Measurements from ENCODE around the gene MACROD2.
"Not testable (repeated sequence)": the region's sequence is repeated elsewhere in the genome, so short reads cannot be mapped to it uniquely, and the experiment has no call there.

Gene MACROD2

DNA sequence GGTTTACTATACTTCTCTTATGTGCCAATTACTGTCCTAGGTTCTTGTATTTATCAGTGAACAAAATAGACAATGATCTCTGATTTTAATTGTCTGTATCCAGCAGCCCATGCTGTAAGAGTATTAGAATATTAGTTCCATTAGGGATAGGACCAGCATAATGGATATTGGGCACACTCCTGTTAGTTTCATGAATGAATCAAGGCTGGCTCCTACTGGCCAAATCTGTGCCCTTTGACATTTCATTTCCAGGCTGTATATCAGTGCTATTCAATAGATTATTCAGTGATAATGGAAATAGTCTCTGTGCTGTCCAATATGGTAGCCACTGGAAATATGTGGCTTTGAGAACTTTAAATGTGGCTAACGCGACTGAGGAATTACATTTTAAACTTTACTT is 1350.0 kb downstream of the MACROD2 start:
- DNase-seq (ENCODE audit: low read depth in 2 of 2): no peak

- no peak for DNase-seq (ENCODE audit: low read depth in 2 of 2)
These were observed 1351.5 kb downstream of the MACROD2 start for GRCh38 chr20:15346657-15347280.

- no peak for DNase-seq (ENCODE audit: low read depth in 2 of 2)
These were observed 1363.7 kb downstream of the MACROD2 start for GRCh38 chr20:15359056-15359455.

GRCh38 chr20:15362849-15363248 is 1367.5 kb downstream of the MACROD2 start:
- DNase-seq (ENCODE audit: low read depth in 2 of 2): no peak

- DNase-seq (ENCODE audit: low read depth in 2 of 2): no peak
These were observed 1369.5 kb downstream of the MACROD2 start for GRCh38 chr20:15364781-15365180.

- DNase-seq (ENCODE audit: low read depth in 2 of 2): no peak
These were observed 1375.1 kb downstream of the MACROD2 start for GRCh38 chr20:15370370-15370769.

GRCh38 chr20:15374682-15375081 is 1379.4 kb downstream of the MACROD2 start:
- no peak for DNase-seq (ENCODE audit: low read depth in 2 of 2)

- no peak for DNase-seq (ENCODE audit: low read depth in 2 of 2)
These were observed 1380.5 kb downstream of the MACROD2 start for GRCh38 chr20:15375836-15376235.

DNA sequence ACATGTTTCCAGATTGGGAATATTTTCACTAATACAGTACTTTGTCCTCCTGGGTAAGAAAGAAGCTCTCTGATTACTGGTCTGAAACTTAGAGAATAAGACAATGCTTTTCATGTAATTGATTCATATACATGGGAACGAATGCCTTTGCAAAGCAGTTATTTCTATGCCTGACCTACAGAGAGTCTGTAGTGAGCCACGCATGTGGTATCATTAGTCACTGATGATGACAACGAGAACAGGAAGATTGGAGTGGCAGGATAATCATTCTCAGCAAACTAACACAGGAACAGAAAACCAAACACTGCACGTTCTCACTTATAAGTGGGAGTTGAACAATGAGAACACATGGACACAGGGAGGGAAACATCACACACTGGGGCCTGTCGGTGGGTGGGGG is 1382.3 kb downstream of the MACROD2 start:
- DNase-seq (ENCODE audit: low read depth in 2 of 2): not testable (repeated sequence)

GRCh38 chr20:15378151-15378550 is 1382.8 kb downstream of the MACROD2 start:
- DNase-seq (ENCODE audit: low read depth in 2 of 2): no peak

DNA sequence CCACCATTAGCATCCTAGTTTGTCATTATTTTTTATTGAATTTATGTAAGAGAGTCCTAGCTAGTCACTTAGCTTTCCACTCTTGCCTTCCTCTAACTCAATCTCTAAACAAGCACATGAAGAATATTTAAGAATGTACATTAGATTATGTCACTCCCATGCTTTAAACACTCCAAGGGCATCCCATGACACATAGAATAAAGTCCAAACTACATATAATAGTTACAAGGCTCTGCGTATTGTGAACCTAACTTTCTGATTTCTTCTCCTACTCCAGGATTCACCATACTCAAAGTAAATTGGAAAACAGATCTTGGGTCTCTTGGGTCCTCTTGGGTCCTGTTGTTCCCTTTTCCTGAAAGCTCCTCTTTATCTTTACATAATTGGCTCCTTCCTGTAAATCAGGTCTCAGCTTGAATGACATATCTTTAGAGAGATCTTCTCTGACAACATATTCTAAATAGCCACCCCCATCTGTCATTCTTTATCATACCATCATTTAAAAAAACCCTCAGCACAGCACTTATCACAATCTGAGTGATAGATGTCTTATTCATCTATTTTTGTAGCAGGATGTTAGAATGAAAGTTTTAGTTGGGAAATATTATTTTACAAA is 1384.5 kb downstream of the MACROD2 start:
- no peak for DNase-seq (ENCODE audit: low read depth in 2 of 2)

- no peak for DNase-seq (ENCODE audit: low read depth in 2 of 2)
These were observed 1385.5 kb downstream of the MACROD2 start for GRCh38 chr20:15380770-15381169.

- DNase-seq (ENCODE audit: low read depth in 2 of 2): no peak
These were observed 1391.9 kb downstream of the MACROD2 start for GRCh38 chr20:15387228-15387627.

DNA sequence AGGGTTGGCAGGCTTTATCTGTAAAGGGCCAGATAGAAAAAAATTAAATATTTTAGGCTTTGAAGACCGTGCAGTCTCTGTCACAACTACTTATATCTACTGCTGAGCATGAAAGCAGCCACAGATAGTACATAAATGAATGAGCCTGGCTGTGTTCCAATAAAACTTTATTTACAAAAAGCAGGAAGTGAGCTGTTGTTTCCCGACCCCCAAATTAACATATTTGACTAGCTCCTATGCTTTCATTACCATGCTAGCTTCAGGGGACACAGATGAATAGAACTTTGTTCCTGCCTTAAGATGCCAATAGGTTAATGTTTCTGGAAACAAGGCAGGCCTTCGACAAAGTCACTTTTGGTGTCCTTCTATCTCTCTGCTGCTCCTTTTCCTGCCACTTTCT is 1400.1 kb downstream of the MACROD2 start:
- DNase-seq (ENCODE audit: low read depth in 2 of 2): no peak

- no peak for DNase-seq (ENCODE audit: low read depth in 2 of 2)
These were observed 1400.7 kb downstream of the MACROD2 start for GRCh38 chr20:15396026-15396425.

DNA sequence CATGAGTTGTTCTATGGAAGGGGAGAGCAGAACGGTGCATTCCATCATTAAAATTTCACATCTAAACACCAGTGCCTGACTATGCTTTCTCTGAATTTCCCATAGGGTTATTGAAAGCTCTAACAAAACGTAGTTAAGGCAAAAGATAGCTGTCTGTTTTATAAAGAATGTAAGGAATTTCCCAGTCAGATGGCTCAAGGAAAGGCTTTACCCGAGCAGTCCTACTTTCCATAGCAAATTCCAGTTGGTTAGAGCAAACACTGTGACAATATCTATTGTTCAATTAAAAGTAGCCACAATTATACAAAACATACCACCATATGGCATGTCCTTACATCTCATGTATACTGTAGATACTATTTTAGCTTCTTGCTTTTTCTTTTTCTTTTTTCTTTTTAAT is 1401.6 kb downstream of the MACROD2 start:
- no peak for DNase-seq (ENCODE audit: low read depth in 2 of 2)

DNA sequence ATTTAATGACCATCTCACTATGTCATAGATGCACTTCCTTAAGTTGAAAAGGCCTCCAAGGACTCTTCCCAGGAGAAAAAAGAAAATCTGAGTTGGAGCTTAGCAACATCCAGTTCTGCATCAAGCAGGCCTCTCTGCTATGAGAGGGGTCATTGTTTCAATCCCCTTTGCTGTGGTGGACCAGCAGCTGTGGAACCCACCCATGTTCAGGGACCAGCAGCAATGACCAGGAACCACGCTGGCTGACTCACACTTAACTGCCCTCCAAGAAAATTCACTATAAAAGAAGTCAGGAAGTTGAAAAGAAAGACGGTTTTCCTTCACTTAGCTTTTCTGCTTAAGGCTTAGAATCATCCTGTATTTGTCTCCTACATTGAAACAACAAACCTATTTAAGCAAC is 1404.5 kb downstream of the MACROD2 start:
- no peak for DNase-seq (ENCODE audit: low read depth in 2 of 2)

DNA sequence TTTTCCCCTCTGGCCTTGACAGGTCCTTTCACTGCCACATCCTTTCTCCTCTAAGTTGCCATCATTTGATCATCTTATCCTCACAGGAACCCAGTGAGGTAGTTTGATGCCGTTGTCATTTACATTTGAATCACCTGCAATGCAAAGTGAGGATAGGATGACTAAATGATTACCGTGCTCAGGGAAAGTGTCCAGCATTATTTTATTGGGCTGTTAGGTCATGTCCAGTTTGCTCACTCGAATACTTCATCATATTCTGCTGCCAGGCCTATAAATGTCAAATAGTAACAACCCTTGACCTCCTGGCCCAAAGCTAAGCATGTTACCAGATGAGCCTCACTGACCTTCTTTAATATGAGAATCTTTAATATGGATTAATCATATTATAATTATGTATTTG is 1410.8 kb downstream of the MACROD2 start:
- no peak for DNase-seq (ENCODE audit: low read depth in 2 of 2)

DNA sequence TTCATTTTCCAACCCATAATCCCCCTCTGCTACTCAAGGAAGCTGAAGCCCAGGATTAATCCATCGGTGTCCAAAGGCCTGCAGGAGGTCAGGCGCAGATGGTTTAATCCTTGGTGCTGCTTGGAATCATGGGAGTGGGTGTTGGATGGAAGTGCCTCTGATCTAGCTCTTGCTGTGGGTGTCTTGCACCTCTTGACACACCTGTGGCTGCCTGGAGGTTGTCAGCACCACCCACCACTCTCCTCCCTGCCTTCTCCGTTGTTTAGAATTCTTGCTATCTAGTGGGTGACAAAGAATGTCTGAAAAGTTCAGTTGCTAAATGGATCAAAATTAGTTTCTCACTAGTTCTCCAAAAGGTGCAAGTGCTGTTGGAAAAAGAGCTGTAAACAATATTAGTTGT is 1416.5 kb downstream of the MACROD2 start:
- no peak for DNase-seq (ENCODE audit: low read depth in 2 of 2)

DNA sequence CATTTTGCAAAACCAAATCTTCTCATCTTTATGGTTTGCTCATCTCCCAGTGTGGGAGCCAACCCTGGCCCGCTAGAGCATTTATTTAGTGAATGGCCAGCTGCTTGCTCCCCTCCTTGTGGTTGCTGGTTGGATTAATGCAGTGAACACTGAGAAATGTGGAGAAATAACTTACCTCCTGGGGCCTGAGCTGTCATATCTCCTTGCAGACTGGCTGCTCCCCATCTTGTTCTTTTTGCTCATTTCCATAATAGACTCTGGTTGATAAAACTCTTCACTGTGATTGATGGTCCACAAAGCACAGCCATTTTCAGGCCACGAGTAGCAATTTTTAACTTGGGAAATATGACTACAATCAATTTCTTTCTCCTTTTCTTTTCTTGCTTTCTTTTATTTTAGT is 1420.6 kb downstream of the MACROD2 start:
- DNase-seq (ENCODE audit: low read depth in 2 of 2): no peak

DNA sequence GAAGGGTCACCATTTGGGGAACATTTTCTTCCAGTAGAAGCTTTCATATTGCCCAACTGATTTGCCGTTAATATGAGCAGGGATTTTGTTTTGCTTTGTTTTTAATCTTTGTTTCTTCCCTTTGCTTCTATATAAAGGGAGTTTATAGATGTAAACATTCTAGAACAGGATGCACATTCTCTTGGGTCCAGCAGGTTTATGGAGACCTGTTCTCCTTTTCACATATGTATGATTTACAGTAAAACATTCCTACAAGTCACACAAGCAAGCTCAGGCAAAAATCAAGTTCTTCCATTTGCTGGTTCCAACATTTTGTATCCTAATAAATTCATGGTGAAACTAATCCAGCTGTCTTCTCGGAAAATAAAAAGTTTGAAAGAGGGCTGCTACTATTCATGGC is 1424.5 kb downstream of the MACROD2 start:
- no peak for DNase-seq (ENCODE audit: low read depth in 2 of 2)

DNA sequence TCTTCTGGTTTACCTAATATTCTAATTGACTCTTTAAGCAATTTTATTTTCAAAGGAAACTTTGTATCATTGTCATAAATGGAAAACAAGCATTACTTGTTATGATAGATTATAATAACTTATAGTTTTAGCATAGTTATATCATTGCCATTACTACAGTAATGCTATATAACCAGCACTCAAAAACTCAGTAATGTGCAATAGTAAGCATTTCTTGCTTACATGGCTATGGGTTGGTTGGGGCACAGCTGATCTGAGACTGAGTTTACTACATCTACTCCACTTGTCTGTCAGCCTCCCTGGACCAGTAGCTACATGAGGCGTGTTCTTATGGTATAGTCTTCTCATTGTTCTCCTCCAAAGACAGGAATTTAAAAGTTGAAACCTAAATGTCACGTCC is 1427.7 kb downstream of the MACROD2 start:
- DNase-seq (ENCODE audit: low read depth in 2 of 2): no peak

GRCh38 chr20:15439551-15439950 is 1444.2 kb downstream of the MACROD2 start:
- no peak for DNase-seq (ENCODE audit: low read depth in 2 of 2)

Data from stimulated activated CD4-positive, alpha-beta T cell treated with anti-CD3 and anti-CD28 coated beads, Interleukin-1b, Interleukin-23, amount 100 ng/mL, for 1 hour (primary cell).